RWPE1 (cell line): ENCODE results near the gene FRRS1.

Source experiments
- CTCF ChIA-PET: fragments of 350-600 bp; sonication (Branson Sonifier 250); formaldehyde crosslinking; extraction: SDS; loops from one replicate; lab custom pipeline; 2021; lab: Yijun Ruan, JAX
- POLR2A ChIA-PET: fragments of 400-600 bp; formaldehyde crosslinking; extraction: SDS; loops from one replicate; lab custom pipeline; 2020; ENCODE audit warnings: antibody characterized with exemption; ENCODE audit not compliant: low non-redundant PET; lab: Yijun Ruan, JAX
- DNase-seq: peaks from one replicate; pipeline ENCODE4 v3.0.0; 2012; ENCODE audit warnings: low spot score
- H3K27ac ChIP-seq: fragments of 450-650 bp; 2 replicates; pipeline ENCODE4 v1.5.1; 2017
- TF ChIP-seq, protein P1 (sequence below): fragments of 450-650 bp; conservative IDR thresholded peaks from 2 replicates; pipeline ENCODE4 v1.5.1; 2017; ENCODE audit warnings: low read depth, mild to moderate bottlenecking

Gene FRRS1

GRCh38 chr1:99728494-99729235 lies 37.8 kb downstream of the FRRS1 start:
- DNase-seq, result peak; percentile 46
- no peak overlapping the region for H3K27ac ChIP-seq
- TF ChIP-seq, protein P1, sequence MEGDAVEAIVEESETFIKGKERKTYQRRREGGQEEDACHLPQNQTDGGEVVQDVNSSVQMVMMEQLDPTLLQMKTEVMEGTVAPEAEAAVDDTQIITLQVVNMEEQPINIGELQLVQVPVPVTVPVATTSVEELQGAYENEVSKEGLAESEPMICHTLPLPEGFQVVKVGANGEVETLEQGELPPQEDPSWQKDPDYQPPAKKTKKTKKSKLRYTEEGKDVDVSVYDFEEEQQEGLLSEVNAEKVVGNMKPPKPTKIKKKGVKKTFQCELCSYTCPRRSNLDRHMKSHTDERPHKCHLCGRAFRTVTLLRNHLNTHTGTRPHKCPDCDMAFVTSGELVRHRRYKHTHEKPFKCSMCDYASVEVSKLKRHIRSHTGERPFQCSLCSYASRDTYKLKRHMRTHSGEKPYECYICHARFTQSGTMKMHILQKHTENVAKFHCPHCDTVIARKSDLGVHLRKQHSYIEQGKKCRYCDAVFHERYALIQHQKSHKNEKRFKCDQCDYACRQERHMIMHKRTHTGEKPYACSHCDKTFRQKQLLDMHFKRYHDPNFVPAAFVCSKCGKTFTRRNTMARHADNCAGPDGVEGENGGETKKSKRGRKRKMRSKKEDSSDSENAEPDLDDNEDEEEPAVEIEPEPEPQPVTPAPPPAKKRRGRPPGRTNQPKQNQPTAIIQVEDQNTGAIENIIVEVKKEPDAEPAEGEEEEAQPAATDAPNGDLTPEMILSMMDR, result no peak; the same call in 1 of the 2 replicates

GRCh38 chr1:99727575-99728185 lies 38.8 kb downstream of the FRRS1 start:
- ChIA-PET CTCF (interaction anchor here (0.7 to 1.6 kb wide), 2 partner anchors 19 to 27 kb away, joined by 3 to 6 read pairs; no protein-coding TSS in a partner anchor), POLR2A (no interaction called here)
- TF ChIP-seq, protein P1, result no peak
- no peak overlapping the region for H3K27ac ChIP-seq
- no peak for DNase-seq

More at GRCh38 chr1:99728494-99729235, 37.8 kb downstream of the FRRS1 start:
- CTCF ChIA-PET, result interaction anchor here (0.5 to 1.6 kb wide), 9 partner anchors 11 to 463 kb away, joined by 3 to 8 read pairs (median 3); no protein-coding TSS in a partner anchor
- POLR2A ChIA-PET, result no interaction called here

DNA sequence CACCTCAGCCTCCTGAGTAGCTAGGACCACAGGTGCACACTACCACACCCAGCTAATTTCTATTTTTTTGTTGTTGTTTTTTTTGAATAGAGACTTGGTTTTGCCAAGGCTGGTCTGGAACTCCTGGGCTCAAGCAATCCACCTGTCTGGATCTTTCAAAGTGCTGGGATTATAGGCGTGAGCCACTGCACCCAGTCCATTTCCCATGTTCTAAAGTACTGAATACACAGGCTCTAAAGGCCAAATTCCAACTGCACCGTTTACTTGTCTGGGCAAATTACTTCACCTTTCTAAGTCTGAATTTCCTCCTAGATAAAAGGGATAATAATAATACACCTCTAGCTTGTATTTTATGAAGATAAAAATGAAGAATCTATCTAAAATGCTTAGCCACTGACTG lies 39.6 kb downstream of the FRRS1 start:
- TF ChIP-seq, protein P1, result no peak
- no peak for DNase-seq
- H3K27ac ChIP-seq, result no peak overlapping the region
- ChIA-PET CTCF (no interaction called here), POLR2A (no interaction called here)

GRCh38 chr1:99726407-99726806 lies 40.0 kb downstream of the FRRS1 start:
- POLR2A ChIA-PET, result no interaction called here
- DNase-seq, result no peak
- CTCF ChIA-PET, result no interaction called here

DNA sequence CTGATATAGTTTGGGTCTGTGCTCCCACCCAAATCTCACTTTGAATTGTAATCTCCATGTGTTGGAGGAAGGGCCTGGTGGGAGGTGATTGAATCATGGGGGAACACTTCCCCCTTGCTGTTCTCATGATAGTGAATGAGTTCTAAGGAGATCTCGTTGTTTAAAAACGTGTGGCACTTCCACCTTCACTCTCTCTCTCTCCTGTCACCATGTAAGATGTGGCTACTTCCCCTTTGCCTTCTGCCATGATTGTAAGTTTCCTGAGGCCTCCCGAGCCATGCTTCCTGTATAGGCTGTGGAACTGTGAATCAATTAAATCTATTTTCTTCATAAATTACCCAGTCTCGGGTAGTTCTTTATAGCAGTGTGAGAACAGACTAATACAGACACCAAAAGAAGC lies 40.4 kb downstream of the FRRS1 start:
- ChIA-PET CTCF (no interaction called here), POLR2A (no interaction called here)
- no peak overlapping the region for H3K27ac ChIP-seq
- DNase-seq, result no peak
- TF ChIP-seq, protein P1, result no peak

More at GRCh38 chr1:99726407-99726806, 40.0 kb downstream of the FRRS1 start:
- H3K27ac ChIP-seq, result no peak overlapping the region
- TF ChIP-seq, protein P1, result no peak

DNA sequence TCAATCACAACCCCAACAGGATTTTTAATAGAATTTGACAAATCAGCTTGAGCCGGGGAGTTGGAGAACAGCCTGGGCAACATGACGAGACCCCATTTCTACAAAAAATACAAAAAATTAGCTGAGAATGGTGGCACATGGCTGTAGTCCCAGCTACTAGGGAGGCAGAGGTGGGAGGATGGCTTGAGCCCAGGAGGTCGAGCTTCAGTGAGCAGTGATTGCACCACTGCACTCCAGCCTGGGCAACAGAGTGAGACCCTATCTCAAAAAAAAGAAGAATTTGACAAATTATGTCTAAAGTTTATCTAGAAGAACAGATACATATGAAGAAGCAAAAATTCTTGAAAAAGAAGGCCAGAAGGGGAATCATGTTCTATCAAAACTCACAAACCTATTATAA lies 43.2 kb downstream of the FRRS1 start:
- CTCF ChIA-PET, result no interaction called here
- TF ChIP-seq, protein P1, result no peak
- POLR2A ChIA-PET, result no interaction called here
- H3K27ac ChIP-seq, result no peak overlapping the region
- DNase-seq, result no peak
